ENCODE measurements around the gene ZNF346. TPM values are rescaled to one million over a fixed set of nuclear protein-coding genes. Genes with fewer than 3 reads are reported as not detected.

The ZNF346 gene
- total RNA-seq, 1 donor from 2014 or later: 12.0 TPM

DNA sequence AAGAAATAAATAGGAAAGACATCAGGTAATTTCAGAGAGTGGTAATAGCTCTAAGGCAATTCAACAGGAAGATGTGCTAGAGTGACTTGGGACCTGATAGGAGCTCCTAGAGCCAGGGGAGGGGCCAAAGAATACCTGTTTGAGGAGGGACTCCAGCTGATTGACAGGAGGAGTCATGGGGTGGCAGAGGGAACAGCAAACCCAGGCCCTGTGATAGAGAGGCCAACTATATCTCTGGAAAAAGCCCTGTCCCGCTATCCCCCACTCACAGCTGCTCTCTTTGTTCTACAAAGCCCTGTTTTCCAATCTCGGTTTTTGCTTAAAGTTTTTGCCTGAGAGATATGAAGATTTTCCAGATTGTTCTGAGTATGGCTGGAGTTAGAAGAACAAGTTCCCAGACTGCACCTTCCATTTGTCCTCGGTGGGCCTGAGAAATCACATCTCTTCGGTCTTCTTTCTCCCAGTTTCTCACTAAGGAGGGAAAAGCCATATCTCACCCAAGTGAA, 102.0 kb downstream of the ZNF346 start:
- Histone ChIP-seq H3K27ac (ENCODE audit: low read depth, low read length) (no peak overlapping the region), H3K36me3 (ENCODE audit: control insufficient read depth in 3 of 3, insufficient read depth in 3 of 3, low read length in 3 of 3) (no peaks in the 10 kb centered on the region), H3K4me3 (ENCODE audit: low read length in 3 of 3) (no peak overlapping the region), H3K9me3 (ENCODE audit: control insufficient read depth in 3 of 3, low read length in 3 of 3) (no peaks in the 10 kb centered on the region), H3K9ac (ENCODE audit: low read depth in 1 of 3, low read length in 3 of 3) (no peak overlapping the region), H3K4me1 (ENCODE audit: control insufficient read depth in 3 of 3, insufficient read depth in 3 of 3, low read length in 3 of 3) (peaks cover 0 to 5% (median 3%) of the 10 kb centered on the region in 3 donors), H3K27me3 (ENCODE audit: control insufficient read depth in 3 of 3, insufficient read depth in 3 of 3, low read length in 3 of 3) (no peaks in the 10 kb centered on the region)

DNA sequence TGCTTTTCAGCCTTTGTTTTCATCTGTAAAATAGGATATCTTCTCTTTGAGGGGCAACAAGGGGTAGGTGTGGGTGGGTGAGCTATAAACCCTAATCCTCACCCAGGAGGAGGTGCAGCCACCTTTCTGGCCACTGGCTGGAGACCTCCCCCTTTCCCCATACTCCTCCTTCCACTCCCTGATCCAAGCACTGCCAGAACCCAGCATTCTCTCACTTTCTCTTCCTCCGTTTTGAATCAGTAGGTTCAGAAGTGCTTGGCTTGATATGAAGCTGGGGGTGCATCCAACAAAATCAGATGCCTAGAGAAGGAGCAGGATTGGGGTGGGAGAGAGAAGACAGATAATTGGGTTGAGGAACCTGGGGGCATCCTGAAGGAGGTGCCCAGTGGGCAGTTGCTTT, 104.3 kb downstream of the ZNF346 start:
- Histone ChIP-seq H3K36me3 (ENCODE audit: control insufficient read depth in 3 of 3, insufficient read depth in 3 of 3, low read length in 3 of 3) (no peaks in the 10 kb centered on the region), H3K27me3 (ENCODE audit: control insufficient read depth in 3 of 3, insufficient read depth in 3 of 3, low read length in 3 of 3) (no peaks in the 10 kb centered on the region), H3K9me3 (ENCODE audit: control insufficient read depth in 3 of 3, low read length in 3 of 3) (no peaks in the 10 kb centered on the region), H3K4me3 (ENCODE audit: low read length in 3 of 3) (no peak overlapping the region), H3K27ac (ENCODE audit: low read depth, low read length) (no peak overlapping the region), H3K9ac (ENCODE audit: low read depth in 1 of 3, low read length in 3 of 3) (no peak overlapping the region), H3K4me1 (ENCODE audit: control insufficient read depth in 3 of 3, insufficient read depth in 3 of 3, low read length in 3 of 3) (peaks cover 0 to 5% (median 3%) of the 10 kb centered on the region in 3 donors)

DNA sequence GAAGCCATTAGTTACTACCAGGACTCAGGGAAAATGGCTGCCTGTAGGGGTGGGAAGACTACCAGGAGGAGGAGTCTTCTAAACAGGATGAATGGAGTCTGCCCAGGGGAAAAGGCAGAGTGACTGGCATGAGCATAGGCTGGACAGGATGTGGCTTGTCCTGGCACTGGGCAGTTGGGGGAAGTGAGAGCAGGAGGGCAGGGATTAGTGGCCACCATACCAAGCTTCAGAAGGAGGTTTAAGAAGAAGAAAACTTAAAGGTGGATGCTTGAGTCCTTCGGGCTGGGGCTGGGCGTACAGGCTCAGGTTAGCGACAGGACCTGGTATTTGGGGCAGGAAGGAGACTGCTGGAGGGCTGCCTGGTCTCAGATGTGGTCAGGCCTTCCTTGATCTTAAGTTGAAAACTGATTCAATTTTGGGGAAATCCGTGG, 106.1 kb downstream of the ZNF346 start:
- no peak overlapping the region for H3K27ac ChIP-seq (ENCODE audit: low read depth, low read length)
- peaks cover 5 to 10% (median 8%) of the 10 kb centered on the region in 3 donors for H3K4me1 ChIP-seq (ENCODE audit: control insufficient read depth in 3 of 3, insufficient read depth in 3 of 3, low read length in 3 of 3)
- H3K36me3 ChIP-seq (ENCODE audit: control insufficient read depth in 3 of 3, insufficient read depth in 3 of 3, low read length in 3 of 3): no peaks in the 10 kb centered on the region

DNA sequence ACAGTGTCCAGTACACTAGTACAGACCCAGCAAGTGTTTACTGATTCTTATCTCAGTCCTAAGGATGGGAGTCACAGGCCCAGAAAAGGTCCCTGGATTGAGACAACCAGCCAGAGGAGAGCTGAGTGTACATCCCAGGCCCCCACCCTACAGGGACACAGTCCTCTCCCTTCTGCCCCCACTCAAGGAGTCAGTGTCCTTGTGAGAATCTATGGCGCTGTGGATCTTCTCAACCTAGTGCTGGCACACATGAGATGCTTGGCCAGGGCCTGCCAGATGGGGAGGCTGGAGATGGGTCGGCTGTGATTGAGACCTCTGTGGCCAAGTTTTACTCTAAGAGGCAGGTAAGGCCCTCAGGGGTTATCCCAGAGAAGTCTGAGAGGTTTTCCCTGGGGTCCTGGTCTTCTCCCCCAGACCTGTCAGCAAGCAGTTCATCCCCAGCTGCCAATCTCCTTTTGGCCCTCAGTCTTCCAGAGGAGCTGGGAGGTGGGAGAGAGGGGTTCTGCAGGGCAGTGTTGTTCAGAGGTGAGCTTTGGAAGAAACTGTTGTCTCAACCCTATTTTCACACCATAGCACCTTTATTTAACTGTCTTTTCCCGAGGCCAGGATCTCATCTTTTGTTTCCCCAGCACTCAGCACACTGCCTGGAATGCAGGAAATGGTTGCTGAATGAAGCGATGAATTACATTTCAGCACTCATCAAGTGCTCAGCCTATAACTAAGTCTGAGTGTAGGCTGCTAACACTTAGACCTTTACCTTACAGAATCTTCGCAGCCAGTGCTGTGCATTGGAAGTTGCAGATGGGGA, 107.9 kb downstream of the ZNF346 start:
- Histone ChIP-seq H3K4me1 (ENCODE audit: control insufficient read depth in 3 of 3, insufficient read depth in 3 of 3, low read length in 3 of 3) (peaks cover 15 to 22% (median 16%) of the 10 kb centered on the region in 3 donors), H3K9ac (ENCODE audit: low read depth in 1 of 3, low read length in 3 of 3) (no peak overlapping the region), H3K9me3 (ENCODE audit: control insufficient read depth in 3 of 3, low read length in 3 of 3) (no peaks in the 10 kb centered on the region), H3K27ac (ENCODE audit: low read depth, low read length) (no peak overlapping the region), H3K36me3 (ENCODE audit: control insufficient read depth in 3 of 3, insufficient read depth in 3 of 3, low read length in 3 of 3) (peaks cover 3 to 5% (median 5%) of the 10 kb centered on the region in 3 donors), H3K4me3 (ENCODE audit: low read length in 3 of 3) (no peak overlapping the region), H3K27me3 (ENCODE audit: control insufficient read depth in 3 of 3, insufficient read depth in 3 of 3, low read length in 3 of 3) (no peaks in the 10 kb centered on the region)

More for the DNA sequence above, 106.1 kb downstream of the ZNF346 start:
- H3K9ac ChIP-seq (ENCODE audit: low read depth in 1 of 3, low read length in 3 of 3): no peak overlapping the region
- H3K4me3 ChIP-seq (ENCODE audit: low read length in 3 of 3): no peak overlapping the region
- H3K27me3 ChIP-seq (ENCODE audit: control insufficient read depth in 3 of 3, insufficient read depth in 3 of 3, low read length in 3 of 3): no peaks in the 10 kb centered on the region
- no peaks in the 10 kb centered on the region for H3K9me3 ChIP-seq (ENCODE audit: control insufficient read depth in 3 of 3, low read length in 3 of 3)

Other genes starting within 250 kb of the ZNF346 start
- gene UNC5A, start 212.1 kb upstream of the ZNF346 start, total RNA-seq: not detected
- gene HK3, start 123.3 kb upstream of the ZNF346 start, total RNA-seq: 4.2 TPM
- 40.2 TPM for gene UIMC1, start 15.9 kb upstream of the ZNF346 start, total RNA-seq
- 51.1 TPM for gene FGFR4, start 64.2 kb downstream of the ZNF346 start, total RNA-seq
- 57.4 TPM for gene NSD1, start 111.1 kb downstream of the ZNF346 start, total RNA-seq